ENCODE measurements around the gene BAZ1B. TPM values are rescaled to one million over a fixed set of nuclear protein-coding genes. Genes with fewer than 3 reads are reported as not detected.

BAZ1B gene
- total and polyA plus RNA-seq, 9 of the 15 experiments (the other 6 are each of a cell fraction or from before 2014, with no cell fraction given) = 15.0 to 134 (median 79.5) TPM

DNA sequence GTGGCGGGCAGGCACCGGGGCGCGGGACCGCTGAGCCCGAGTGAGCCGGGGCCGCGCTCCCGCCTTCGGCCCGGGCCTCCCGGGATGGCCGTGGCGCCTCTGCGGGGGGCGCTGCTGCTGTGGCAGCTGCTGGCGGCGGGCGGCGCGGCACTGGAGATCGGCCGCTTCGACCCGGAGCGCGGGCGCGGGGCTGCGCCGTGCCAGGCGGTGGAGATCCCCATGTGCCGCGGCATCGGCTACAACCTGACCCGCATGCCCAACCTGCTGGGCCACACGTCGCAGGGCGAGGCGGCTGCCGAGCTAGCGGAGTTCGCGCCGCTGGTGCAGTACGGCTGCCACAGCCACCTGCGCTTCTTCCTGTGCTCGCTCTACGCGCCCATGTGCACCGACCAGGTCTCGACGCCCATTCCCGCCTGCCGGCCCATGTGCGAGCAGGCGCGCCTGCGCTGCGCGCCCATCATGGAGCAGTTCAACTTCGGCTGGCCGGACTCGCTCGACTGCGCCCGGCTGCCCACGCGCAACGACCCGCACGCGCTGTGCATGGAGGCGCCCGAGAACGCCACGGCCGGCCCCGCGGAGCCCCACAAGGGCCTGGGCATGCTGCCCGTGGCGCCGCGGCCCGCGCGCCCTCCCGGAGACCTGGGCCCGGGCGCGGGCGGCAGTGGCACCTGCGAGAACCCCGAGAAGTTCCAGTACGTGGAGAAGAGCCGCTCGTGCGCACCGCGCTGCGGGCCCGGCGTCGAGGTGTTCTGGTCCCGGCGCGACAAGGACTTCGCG is 88.0 kb downstream of the BAZ1B start (continued):
- TF ChIP-seq, protein P1, sequence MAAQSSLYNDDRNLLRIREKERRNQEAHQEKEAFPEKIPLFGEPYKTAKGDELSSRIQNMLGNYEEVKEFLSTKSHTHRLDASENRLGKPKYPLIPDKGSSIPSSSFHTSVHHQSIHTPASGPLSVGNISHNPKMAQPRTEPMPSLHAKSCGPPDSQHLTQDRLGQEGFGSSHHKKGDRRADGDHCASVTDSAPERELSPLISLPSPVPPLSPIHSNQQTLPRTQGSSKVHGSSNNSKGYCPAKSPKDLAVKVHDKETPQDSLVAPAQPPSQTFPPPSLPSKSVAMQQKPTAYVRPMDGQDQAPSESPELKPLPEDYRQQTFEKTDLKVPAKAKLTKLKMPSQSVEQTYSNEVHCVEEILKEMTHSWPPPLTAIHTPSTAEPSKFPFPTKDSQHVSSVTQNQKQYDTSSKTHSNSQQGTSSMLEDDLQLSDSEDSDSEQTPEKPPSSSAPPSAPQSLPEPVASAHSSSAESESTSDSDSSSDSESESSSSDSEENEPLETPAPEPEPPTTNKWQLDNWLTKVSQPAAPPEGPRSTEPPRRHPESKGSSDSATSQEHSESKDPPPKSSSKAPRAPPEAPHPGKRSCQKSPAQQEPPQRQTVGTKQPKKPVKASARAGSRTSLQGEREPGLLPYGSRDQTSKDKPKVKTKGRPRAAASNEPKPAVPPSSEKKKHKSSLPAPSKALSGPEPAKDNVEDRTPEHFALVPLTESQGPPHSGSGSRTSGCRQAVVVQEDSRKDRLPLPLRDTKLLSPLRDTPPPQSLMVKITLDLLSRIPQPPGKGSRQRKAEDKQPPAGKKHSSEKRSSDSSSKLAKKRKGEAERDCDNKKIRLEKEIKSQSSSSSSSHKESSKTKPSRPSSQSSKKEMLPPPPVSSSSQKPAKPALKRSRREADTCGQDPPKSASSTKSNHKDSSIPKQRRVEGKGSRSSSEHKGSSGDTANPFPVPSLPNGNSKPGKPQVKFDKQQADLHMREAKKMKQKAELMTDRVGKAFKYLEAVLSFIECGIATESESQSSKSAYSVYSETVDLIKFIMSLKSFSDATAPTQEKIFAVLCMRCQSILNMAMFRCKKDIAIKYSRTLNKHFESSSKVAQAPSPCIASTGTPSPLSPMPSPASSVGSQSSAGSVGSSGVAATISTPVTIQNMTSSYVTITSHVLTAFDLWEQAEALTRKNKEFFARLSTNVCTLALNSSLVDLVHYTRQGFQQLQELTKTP (IDR thresholded peaks at IDR 0.05; ENCODE audit: low read depth in 1 of 2, partially characterized antibody in 2 of 2) = no peak
- TF ChIP-seq NFE2L1 (tag; IDR thresholded peaks at IDR 0.05; ENCODE audit: borderline replicate concordance, low read depth) = no peak
- peak; percentile 52 for TF ChIP-seq PCBP1 (IDR thresholded peaks at IDR 0.05; ENCODE audit: low read depth, low read length, poor library complexity, severe bottlenecking)
- TF ChIP-seq, protein P2, sequence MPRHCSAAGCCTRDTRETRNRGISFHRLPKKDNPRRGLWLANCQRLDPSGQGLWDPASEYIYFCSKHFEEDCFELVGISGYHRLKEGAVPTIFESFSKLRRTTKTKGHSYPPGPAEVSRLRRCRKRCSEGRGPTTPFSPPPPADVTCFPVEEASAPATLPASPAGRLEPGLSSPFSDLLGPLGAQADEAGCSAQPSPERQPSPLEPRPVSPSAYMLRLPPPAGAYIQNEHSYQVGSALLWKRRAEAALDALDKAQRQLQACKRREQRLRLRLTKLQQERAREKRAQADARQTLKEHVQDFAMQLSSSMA (CRISPR knock-in tag; IDR thresholded peaks at IDR 0.05) = no peak
- TF ChIP-seq HMGN3 (IDR thresholded peaks at IDR 0.05; ENCODE audit: borderline replicate concordance, extremely low read depth, insufficient read length, low read depth, low read length) = peak; percentile 10
- no peak for TF ChIP-seq BACH1 (tag; IDR thresholded peaks at IDR 0.05)
- TF ChIP-seq SETDB1 (IDR thresholded peaks at IDR 0.05; ENCODE audit: low read length) = no peak
- TF ChIP-seq MAFK (IDR thresholded peaks at IDR 0.05; ENCODE audit: low read length) = no peak
- TF ChIP-seq, protein P3, sequence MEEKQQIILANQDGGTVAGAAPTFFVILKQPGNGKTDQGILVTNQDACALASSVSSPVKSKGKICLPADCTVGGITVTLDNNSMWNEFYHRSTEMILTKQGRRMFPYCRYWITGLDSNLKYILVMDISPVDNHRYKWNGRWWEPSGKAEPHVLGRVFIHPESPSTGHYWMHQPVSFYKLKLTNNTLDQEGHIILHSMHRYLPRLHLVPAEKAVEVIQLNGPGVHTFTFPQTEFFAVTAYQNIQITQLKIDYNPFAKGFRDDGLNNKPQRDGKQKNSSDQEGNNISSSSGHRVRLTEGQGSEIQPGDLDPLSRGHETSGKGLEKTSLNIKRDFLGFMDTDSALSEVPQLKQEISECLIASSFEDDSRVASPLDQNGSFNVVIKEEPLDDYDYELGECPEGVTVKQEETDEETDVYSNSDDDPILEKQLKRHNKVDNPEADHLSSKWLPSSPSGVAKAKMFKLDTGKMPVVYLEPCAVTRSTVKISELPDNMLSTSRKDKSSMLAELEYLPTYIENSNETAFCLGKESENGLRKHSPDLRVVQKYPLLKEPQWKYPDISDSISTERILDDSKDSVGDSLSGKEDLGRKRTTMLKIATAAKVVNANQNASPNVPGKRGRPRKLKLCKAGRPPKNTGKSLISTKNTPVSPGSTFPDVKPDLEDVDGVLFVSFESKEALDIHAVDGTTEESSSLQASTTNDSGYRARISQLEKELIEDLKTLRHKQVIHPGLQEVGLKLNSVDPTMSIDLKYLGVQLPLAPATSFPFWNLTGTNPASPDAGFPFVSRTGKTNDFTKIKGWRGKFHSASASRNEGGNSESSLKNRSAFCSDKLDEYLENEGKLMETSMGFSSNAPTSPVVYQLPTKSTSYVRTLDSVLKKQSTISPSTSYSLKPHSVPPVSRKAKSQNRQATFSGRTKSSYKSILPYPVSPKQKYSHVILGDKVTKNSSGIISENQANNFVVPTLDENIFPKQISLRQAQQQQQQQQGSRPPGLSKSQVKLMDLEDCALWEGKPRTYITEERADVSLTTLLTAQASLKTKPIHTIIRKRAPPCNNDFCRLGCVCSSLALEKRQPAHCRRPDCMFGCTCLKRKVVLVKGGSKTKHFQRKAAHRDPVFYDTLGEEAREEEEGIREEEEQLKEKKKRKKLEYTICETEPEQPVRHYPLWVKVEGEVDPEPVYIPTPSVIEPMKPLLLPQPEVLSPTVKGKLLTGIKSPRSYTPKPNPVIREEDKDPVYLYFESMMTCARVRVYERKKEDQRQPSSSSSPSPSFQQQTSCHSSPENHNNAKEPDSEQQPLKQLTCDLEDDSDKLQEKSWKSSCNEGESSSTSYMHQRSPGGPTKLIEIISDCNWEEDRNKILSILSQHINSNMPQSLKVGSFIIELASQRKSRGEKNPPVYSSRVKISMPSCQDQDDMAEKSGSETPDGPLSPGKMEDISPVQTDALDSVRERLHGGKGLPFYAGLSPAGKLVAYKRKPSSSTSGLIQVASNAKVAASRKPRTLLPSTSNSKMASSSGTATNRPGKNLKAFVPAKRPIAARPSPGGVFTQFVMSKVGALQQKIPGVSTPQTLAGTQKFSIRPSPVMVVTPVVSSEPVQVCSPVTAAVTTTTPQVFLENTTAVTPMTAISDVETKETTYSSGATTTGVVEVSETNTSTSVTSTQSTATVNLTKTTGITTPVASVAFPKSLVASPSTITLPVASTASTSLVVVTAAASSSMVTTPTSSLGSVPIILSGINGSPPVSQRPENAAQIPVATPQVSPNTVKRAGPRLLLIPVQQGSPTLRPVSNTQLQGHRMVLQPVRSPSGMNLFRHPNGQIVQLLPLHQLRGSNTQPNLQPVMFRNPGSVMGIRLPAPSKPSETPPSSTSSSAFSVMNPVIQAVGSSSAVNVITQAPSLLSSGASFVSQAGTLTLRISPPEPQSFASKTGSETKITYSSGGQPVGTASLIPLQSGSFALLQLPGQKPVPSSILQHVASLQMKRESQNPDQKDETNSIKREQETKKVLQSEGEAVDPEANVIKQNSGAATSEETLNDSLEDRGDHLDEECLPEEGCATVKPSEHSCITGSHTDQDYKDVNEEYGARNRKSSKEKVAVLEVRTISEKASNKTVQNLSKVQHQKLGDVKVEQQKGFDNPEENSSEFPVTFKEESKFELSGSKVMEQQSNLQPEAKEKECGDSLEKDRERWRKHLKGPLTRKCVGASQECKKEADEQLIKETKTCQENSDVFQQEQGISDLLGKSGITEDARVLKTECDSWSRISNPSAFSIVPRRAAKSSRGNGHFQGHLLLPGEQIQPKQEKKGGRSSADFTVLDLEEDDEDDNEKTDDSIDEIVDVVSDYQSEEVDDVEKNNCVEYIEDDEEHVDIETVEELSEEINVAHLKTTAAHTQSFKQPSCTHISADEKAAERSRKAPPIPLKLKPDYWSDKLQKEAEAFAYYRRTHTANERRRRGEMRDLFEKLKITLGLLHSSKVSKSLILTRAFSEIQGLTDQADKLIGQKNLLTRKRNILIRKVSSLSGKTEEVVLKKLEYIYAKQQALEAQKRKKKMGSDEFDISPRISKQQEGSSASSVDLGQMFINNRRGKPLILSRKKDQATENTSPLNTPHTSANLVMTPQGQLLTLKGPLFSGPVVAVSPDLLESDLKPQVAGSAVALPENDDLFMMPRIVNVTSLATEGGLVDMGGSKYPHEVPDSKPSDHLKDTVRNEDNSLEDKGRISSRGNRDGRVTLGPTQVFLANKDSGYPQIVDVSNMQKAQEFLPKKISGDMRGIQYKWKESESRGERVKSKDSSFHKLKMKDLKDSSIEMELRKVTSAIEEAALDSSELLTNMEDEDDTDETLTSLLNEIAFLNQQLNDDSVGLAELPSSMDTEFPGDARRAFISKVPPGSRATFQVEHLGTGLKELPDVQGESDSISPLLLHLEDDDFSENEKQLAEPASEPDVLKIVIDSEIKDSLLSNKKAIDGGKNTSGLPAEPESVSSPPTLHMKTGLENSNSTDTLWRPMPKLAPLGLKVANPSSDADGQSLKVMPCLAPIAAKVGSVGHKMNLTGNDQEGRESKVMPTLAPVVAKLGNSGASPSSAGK (IDR thresholded peaks at IDR 0.05) = peak; percentile 90
- no peak for TF ChIP-seq CTBP1 (IDR thresholded peaks at IDR 0.05; ENCODE audit: borderline replicate concordance)
